Mucosa of descending colon (tissue), 3 donors: ENCODE results near the gene TBC1D14. TPM values are rescaled to one million over a fixed set of nuclear protein-coding genes. Genes with fewer than 3 reads are reported as not detected.
A peak's percentile ranks its signal among the peaks of the same experiment; 100 is the strongest.

Experiments used
- ATAC-seq: fragments of 200-7000 bp; cut with Tn5 transposase; one replicate; pipeline ENCODE4 v1.9.1; 2020; ENCODE audit warnings: mild to moderate bottlenecking, moderate library complexity
- DNase-seq, 3 donors: peaks; one replicate each; pipeline ENCODE4 v3.0.0-alpha.2; 2020
- H3K36me3 ChIP-seq: fragments of 200-600 bp; one replicate; pipeline ENCODE4 v1.8.0; 2021; ENCODE audit warnings: low read depth, mild to moderate bottlenecking
- H3K4me1 ChIP-seq: fragments of 200-600 bp; one replicate; pipeline ENCODE4 v1.8.0; 2021; ENCODE audit warnings: low read depth, mild to moderate bottlenecking
- H3K4me3 ChIP-seq: fragments of 200-600 bp; one replicate; pipeline ENCODE4 v1.8.0; 2021; ENCODE audit warnings: mild to moderate bottlenecking
- H3K9me3 ChIP-seq: fragments of 200-600 bp; one replicate; pipeline ENCODE4 v1.8.0; 2021; ENCODE audit warnings: mild to moderate bottlenecking
- CTCF ChIP-seq: fragments of 200-600 bp; IDR thresholded peaks from one replicate; pipeline ENCODE4 v1.8.0; 2022; ENCODE audit warnings: antibody characterized with exemption, mild to moderate bottlenecking
- intact Hi-C, 2 donors: fragments of 100-400 bp; cut with DNase I in 1 of 2; cut with micrococcal nuclease in 1 of 2; formaldehyde crosslinking; loops; one replicate each; pipeline versions ENCODE4 v1.11.0 to v1.11.1; 2022; cut with DNase I, micrococcal nuclease
- long read RNA-seq, 2 donors: library from polyadenylated mRNA; unstranded; transcript quantifications; one replicate each; pipeline ENCODE4 v2.0.0, GENCODE V29; 2019 to 2021
- total RNA-seq, 3 donors: library from RNA; stranded (reverse); fragmentation: NEBNext Ultra II Directional in 2 of 3; extraction: Animal tissue kit (Norgen Biotek cat#: 25700) in 2 of 3; gene quantifications; one replicate each; pipeline versions ENCODE4 v1.2.1 to v1.2.4, GENCODE V29; 2021 to 2023
- donor health status: DM: no; HTN: no; CAD: no; lungs with moderate emphysema.
- donor health status: DM: no; HTN: no; CAD: no.
- donor health status: DM: no; HTN: yes; CAD: no.

The TBC1D14 gene
- total RNA-seq = 10 to 100 TPM; 51.8 to 70.8 (median 56.2) TPM
- long read RNA-seq, donor 1, full-length matches to known transcripts = 25 of 51 reads
- long read RNA-seq, donor 1, partial matches to known transcripts = 9 of 51 reads
- long read RNA-seq, donor 1, other reads (novel, unspliced or antisense) = 17 of 51 reads
- long read RNA-seq, donor 2, full-length matches to known transcripts = 2 of 11 reads
- long read RNA-seq, donor 2, partial matches to known transcripts = 4 of 11 reads
- long read RNA-seq, donor 2, other reads (novel, unspliced or antisense) = 5 of 11 reads

GRCh38 chr4:6909113-6909969 lies at the start of gene TBC1D14:
TBC1D14 (plus strand) TSS chr4:6909826; CDS start chr4:6923390, 13,564 bp downstream.
- Histone ChIP-seq H3K36me3 (no peaks in the 10 kb centered on the region), H3K4me1 (peaks cover 22% of the 10 kb centered on the region), H3K9me3 (no peaks in the 10 kb centered on the region), H3K4me3 (peak within 1 kb of the TSS; percentile 74)
- peak; percentile 13 for TF ChIP-seq CTCF
- peak; percentile 88 to 93 (median 91) for DNase-seq
- ATAC-seq = peak; percentile 94
- intact Hi-C loops = loop anchor here in 1 of 2 donors (10.0 kb wide), 1 partner anchor 75 kb away; no protein-coding TSS in a partner anchor

- ATAC-seq (no peak), DNase-seq (no peak)
- no peak overlapping the region for H3K4me3 ChIP-seq
- no peaks in the 10 kb centered on the region for H3K36me3 ChIP-seq
- TF ChIP-seq CTCF = no peak
- H3K4me1 ChIP-seq = no peaks in the 10 kb centered on the region
- no peaks in the 10 kb centered on the region for H3K9me3 ChIP-seq
- intact Hi-C loops = no loop called here
Observed at GRCh38 chr4:6868386-6868785, 41.2 kb upstream of the TBC1D14 start.

- no peak for TF ChIP-seq CTCF
- no peaks in the 10 kb centered on the region for H3K4me1 ChIP-seq
- DNase-seq = no peak
- H3K4me3 ChIP-seq = no peak overlapping the region
- no peaks in the 10 kb centered on the region for H3K9me3 ChIP-seq
- H3K36me3 ChIP-seq = peaks cover 4% of the 10 kb centered on the region
- intact Hi-C loops = loop anchor here in 1 of 2 donors (5.0 kb wide), 1 partner anchor 148 kb away; no protein-coding TSS in a partner anchor
- ATAC-seq = no peak
Observed at GRCh38 chr4:6869944-6870343, 39.7 kb upstream of the TBC1D14 start.

GRCh38 chr4:6873291-6873690 lies 36.3 kb upstream of the TBC1D14 start:
- no peak for TF ChIP-seq CTCF
- intact Hi-C loops = loop anchor here in 1 of 2 donors (5.0 kb wide), 1 partner anchor 151 kb away; no protein-coding TSS in a partner anchor
- Histone ChIP-seq H3K9me3 (no peaks in the 10 kb centered on the region), H3K4me1 (no peaks in the 10 kb centered on the region), H3K36me3 (peaks cover 4% of the 10 kb centered on the region), H3K4me3 (no peak overlapping the region)
- DNase-seq = no peak
- peak; percentile 19 for ATAC-seq

- no peaks in the 10 kb centered on the region for H3K4me1 ChIP-seq
- peak; percentile 61 for TF ChIP-seq CTCF
- intact Hi-C loops = loop anchor here (2.0 to 5.0 kb wide), 2 partner anchors 152 to 153 kb away; no protein-coding TSS in a partner anchor
- H3K4me3 ChIP-seq = no peak overlapping the region
- H3K9me3 ChIP-seq = no peaks in the 10 kb centered on the region
- peak; percentile 73 to 89 (median 84) for DNase-seq
- peak; percentile 87 for ATAC-seq
- peaks cover 4% of the 10 kb centered on the region for H3K36me3 ChIP-seq
Observed at GRCh38 chr4:6873792-6874461, 35.7 kb upstream of the TBC1D14 start.
